K562 (cell line): ENCODE measurements around the gene ZNF541. TPM values are rescaled to one million over a fixed set of nuclear protein-coding genes. Genes with fewer than 3 reads are reported as not detected.

Source experiments
- BRD4 ChIP-seq: fragments of 200-600 bp; sonication (generic); IDR thresholded peaks from 2 replicates; pipeline ENCODE4 v1.6.1; 2017; ENCODE audit warnings: inconsistent platforms
- CBFA2T2 ChIP-seq: fragments of 450-650 bp; conservative IDR thresholded peaks from 2 replicates; pipeline ENCODE4 v1.6.1; 2017; ENCODE audit warnings: mild to moderate bottlenecking
- CCNT2 ChIP-seq: IDR thresholded peaks from 2 replicates; pipeline ENCODE4 v1.6.1; 2011; ENCODE audit warnings: borderline replicate concordance, low read depth, mild to moderate bottlenecking, moderate library complexity, mixed read lengths, low read length; ENCODE audit not compliant: insufficient read length; ENCODE audit errors: extremely low read depth
- ETV1 ChIP-seq: fragments of 450-650 bp; conservative IDR thresholded peaks from 2 replicates; pipeline ENCODE4 v1.6.1; 2016; ENCODE audit warnings: missing genetic modification characterization, control low read depth, low read depth, missing compliant biosample characterization
- GABPA ChIP-seq: fragments of 200-800 bp; sonication (Bioruptor generic); conservative IDR thresholded peaks from 2 replicates; pipeline ENCODE4 v1.6.1; 2016; ENCODE audit warnings: low read depth, missing genetic modification characterization, missing compliant biosample characterization
- NCOA6 ChIP-seq: fragments of 450-650 bp; IDR thresholded peaks from 2 replicates; pipeline ENCODE4 v1.6.1; 2017; ENCODE audit warnings: mild to moderate bottlenecking
- NFIC ChIP-seq: fragments of 450-650 bp; IDR thresholded peaks from 2 replicates; pipeline ENCODE4 v1.6.1; 2017; ENCODE audit warnings: mild to moderate bottlenecking, inconsistent platforms
- NUFIP1 ChIP-seq: fragments of 450-650 bp; IDR thresholded peaks from 2 replicates; pipeline ENCODE4 v1.6.1; 2018; ENCODE audit not compliant: partially characterized antibody
- PHF20 ChIP-seq: fragments of 450-650 bp; IDR thresholded peaks from 2 replicates; pipeline ENCODE4 v1.6.1; 2018; ENCODE audit not compliant: partially characterized antibody
- SAFB2 ChIP-seq: fragments of 200-400 bp; formaldehyde crosslinking; IDR thresholded peaks from 2 replicates; pipeline ENCODE4 v1.6.1; 2018; ENCODE audit warnings: borderline replicate concordance, low read length, low read depth, moderate library complexity; ENCODE audit not compliant: severe bottlenecking
- SNIP1 ChIP-seq: fragments of 450-650 bp; IDR thresholded peaks from 2 replicates; pipeline ENCODE4 v1.7.1; 2017; ENCODE audit warnings: low read depth, mild to moderate bottlenecking
- SRSF9 ChIP-seq: fragments of 200-400 bp; formaldehyde crosslinking; IDR thresholded peaks from 2 replicates; pipeline ENCODE4 v1.6.1; 2017; ENCODE audit warnings: low read depth, low read length, borderline replicate concordance
- TAL1 ChIP-seq: fragments of 450-650 bp; IDR thresholded peaks from 2 replicates; pipeline ENCODE4 v1.6.1; 2016; ENCODE audit warnings: mild to moderate bottlenecking
- U2AF2 ChIP-seq: fragments of 200-400 bp; formaldehyde crosslinking; optimal IDR thresholded peaks from 2 replicates; pipeline ENCODE3; 2017; ENCODE audit warnings: low read depth, mild to moderate bottlenecking, low read length
- ZNF134 ChIP-seq: fragments of 250-450 bp; sonication (Bioruptor Pico); conservative IDR thresholded peaks from 2 replicates; pipeline ENCODE4 v1.4.0; 2020
- ZNF212 ChIP-seq: fragments of 450-650 bp; formaldehyde crosslinking; IDR thresholded peaks from 2 replicates; pipeline ENCODE4 v1.4.0; 2020; ENCODE audit warnings: mild to moderate bottlenecking
- ZNF263 ChIP-seq: sonication (generic); formaldehyde crosslinking; IDR thresholded peaks from 2 replicates; pipeline ENCODE4 v1.8.0; 2022; ENCODE audit warnings: mild to moderate bottlenecking, missing genetic modification reagents, borderline replicate concordance
- ZNF354B ChIP-seq: fragments of 250-450 bp; sonication (Bioruptor Pico); IDR thresholded peaks from 2 replicates; pipeline ENCODE4 v1.4.0; 2020
- polyA plus RNA-seq, 8 experiments: library from polyadenylated mRNA; depleted of rRNA in 4 of 8; stranded (reverse) in 5 of 8; unstranded in 3 of 8; fragments of >200 nt; fragmentation: Nextera tagmentation in 2 of 8; fragmentation: Illumina TruSeq in 1 of 8; extraction: Ambion mirVana in 2 of 8; extraction: Trizol in 1 of 8; gene quantifications; 2 replicates each; pipeline versions ENCODE4 v1.2.1 to v1.2.3, GENCODE V29; 2011 to 2014; ENCODE audit warnings: inconsistent platforms in 1 of 8, missing spikeins in 1 of 8
- total RNA-seq, 7 experiments: library from RNA; depleted of rRNA in 6 of 7; stranded (reverse); fragments of >200 nt in 6 of 7; fragmentation: Illumina TruSeq in 2 of 7; extraction: Trizol in 2 of 7; gene quantifications; 2 replicates each; pipeline versions ENCODE4 v1.2.1 to v1.2.3, GENCODE V29; 2011 to 2021; ENCODE audit warnings: low replicate concordance in 1 of 7
- TF ChIP-seq, protein P1 (sequence below): sonication (generic); formaldehyde crosslinking; IDR thresholded peaks from 2 replicates; pipeline ENCODE4 v1.8.0; 2022; ENCODE audit warnings: mild to moderate bottlenecking, missing genetic modification reagents
- TF ChIP-seq, protein P2 (sequence below): fragments of 150-350 bp; conservative IDR thresholded peaks from 2 replicates; pipeline ENCODE4 v1.6.1; 2014; ENCODE audit warnings: low read length
- TF ChIP-seq, protein P3 (sequence below): fragments of 250-450 bp; sonication (Bioruptor Pico); IDR thresholded peaks from 2 replicates; pipeline ENCODE4 v1.5.0; 2021
- TF ChIP-seq, protein P4 (sequence below): fragments of 450-650 bp; conservative IDR thresholded peaks from 2 replicates; pipeline ENCODE4 v1.6.1; 2016; ENCODE audit warnings: missing genetic modification characterization, low read depth, mild to moderate bottlenecking, control low read depth, missing compliant biosample characterization
- TF ChIP-seq, protein P5 (sequence below): sonication (generic); formaldehyde crosslinking; IDR thresholded peaks from 2 replicates; pipeline ENCODE4 v1.8.0; 2022; ENCODE audit warnings: missing genetic modification reagents, mild to moderate bottlenecking, moderate library complexity, borderline replicate concordance

Gene ZNF541
- total and polyA plus RNA-seq, 9 of the 15 experiments (the other 6 are each of a cell fraction or from before 2014, with no cell fraction given), result 0.04 to 0.11 (median 0.05) TPM; not detected in 1

DNA sequence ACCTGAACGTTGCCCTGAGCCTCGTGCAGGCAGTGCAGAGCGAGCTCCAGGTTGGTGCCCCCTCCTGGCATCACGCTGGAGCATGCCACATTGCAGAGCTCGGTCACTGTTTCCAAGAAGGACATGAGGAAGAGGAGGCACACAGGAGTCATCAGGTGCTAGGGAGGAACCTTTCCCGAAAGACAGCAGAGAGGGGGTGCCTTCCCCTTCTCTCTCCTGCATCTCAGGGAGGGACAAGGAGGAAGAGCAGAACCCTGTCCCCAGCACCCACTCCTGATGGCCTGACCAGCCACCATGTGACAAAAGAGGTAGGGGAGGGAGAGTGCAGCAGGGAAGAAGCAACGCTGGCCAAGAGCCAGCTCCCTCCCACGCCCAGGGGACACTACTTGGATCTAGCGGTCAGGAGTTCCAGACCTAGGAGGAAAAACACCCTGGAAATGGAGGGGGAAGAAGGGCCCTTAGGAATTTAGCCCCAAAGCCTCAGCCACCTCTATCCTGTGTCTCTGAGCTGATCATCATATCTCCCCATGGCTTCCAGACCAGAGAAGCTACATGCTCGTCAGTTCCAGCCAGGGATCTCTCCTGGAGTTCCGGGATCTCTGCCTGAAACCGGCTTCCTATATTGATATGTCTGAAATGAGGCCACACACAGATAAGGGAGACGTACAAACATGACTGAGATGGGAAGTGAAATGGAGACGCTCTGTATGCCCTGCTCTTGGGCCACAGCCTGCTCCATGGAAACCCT is 41.1 kb downstream of the ZNF541 start (continued):
- TF ChIP-seq, protein P1, sequence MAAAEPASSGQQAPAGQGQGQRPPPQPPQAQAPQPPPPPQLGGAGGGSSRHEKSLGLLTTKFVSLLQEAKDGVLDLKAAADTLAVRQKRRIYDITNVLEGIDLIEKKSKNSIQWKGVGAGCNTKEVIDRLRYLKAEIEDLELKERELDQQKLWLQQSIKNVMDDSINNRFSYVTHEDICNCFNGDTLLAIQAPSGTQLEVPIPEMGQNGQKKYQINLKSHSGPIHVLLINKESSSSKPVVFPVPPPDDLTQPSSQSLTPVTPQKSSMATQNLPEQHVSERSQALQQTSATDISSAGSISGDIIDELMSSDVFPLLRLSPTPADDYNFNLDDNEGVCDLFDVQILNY (CRISPR knock-in tag), result no peak
- no peak for TF ChIP-seq U2AF2
- TF ChIP-seq SAFB2, result no peak
- no peak for TF ChIP-seq PHF20
- peak; percentile 94 for TF ChIP-seq NFIC
- TF ChIP-seq ZNF134 (CRISPR knock-in tag), result no peak
- TF ChIP-seq ZNF263 (CRISPR knock-in tag), result peak; percentile 16; the same call in 1 of the 2 replicates
- no peak for TF ChIP-seq CBFA2T2
- TF ChIP-seq, protein P2, sequence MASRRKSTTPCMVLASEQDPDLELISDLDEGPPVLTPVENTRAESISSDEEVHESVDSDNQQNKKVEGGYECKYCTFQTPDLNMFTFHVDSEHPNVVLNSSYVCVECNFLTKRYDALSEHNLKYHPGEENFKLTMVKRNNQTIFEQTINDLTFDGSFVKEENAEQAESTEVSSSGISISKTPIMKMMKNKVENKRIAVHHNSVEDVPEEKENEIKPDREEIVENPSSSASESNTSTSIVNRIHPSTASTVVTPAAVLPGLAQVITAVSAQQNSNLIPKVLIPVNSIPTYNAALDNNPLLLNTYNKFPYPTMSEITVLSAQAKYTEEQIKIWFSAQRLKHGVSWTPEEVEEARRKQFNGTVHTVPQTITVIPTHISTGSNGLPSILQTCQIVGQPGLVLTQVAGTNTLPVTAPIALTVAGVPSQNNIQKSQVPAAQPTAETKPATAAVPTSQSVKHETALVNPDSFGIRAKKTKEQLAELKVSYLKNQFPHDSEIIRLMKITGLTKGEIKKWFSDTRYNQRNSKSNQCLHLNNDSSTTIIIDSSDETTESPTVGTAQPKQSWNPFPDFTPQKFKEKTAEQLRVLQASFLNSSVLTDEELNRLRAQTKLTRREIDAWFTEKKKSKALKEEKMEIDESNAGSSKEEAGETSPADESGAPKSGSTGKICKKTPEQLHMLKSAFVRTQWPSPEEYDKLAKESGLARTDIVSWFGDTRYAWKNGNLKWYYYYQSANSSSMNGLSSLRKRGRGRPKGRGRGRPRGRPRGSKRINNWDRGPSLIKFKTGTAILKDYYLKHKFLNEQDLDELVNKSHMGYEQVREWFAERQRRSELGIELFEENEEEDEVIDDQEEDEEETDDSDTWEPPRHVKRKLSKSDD, result no peak
- no peak for TF ChIP-seq ZNF354B (CRISPR knock-in tag)
- TF ChIP-seq GABPA (tag), result no peak
- no peak for TF ChIP-seq NCOA6
- TF ChIP-seq TAL1, result no peak
- TF ChIP-seq ETV1 (tag), result no peak
- TF ChIP-seq SNIP1, result no peak
- TF ChIP-seq, protein P3, sequence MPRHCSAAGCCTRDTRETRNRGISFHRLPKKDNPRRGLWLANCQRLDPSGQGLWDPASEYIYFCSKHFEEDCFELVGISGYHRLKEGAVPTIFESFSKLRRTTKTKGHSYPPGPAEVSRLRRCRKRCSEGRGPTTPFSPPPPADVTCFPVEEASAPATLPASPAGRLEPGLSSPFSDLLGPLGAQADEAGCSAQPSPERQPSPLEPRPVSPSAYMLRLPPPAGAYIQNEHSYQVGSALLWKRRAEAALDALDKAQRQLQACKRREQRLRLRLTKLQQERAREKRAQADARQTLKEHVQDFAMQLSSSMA, result no peak
- TF ChIP-seq CCNT2, result no peak
- no peak for TF ChIP-seq NUFIP1
- TF ChIP-seq, protein P4, sequence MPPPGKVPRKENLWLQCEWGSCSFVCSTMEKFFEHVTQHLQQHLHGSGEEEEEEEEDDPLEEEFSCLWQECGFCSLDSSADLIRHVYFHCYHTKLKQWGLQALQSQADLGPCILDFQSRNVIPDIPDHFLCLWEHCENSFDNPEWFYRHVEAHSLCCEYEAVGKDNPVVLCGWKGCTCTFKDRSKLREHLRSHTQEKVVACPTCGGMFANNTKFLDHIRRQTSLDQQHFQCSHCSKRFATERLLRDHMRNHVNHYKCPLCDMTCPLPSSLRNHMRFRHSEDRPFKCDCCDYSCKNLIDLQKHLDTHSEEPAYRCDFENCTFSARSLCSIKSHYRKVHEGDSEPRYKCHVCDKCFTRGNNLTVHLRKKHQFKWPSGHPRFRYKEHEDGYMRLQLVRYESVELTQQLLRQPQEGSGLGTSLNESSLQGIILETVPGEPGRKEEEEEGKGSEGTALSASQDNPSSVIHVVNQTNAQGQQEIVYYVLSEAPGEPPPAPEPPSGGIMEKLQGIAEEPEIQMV (tag), result no peak
- TF ChIP-seq, protein P5, sequence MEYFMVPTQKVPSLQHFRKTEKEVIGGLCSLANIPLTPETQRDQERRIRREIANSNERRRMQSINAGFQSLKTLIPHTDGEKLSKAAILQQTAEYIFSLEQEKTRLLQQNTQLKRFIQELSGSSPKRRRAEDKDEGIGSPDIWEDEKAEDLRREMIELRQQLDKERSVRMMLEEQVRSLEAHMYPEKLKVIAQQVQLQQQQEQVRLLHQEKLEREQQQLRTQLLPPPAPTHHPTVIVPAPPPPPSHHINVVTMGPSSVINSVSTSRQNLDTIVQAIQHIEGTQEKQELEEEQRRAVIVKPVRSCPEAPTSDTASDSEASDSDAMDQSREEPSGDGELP (CRISPR knock-in tag), result peak; percentile 32; the same call in 1 of the 2 replicates
- TF ChIP-seq BRD4, result no peak
- TF ChIP-seq SRSF9, result no peak
- no peak for TF ChIP-seq ZNF212 (CRISPR knock-in tag)
